Measurements from ENCODE around the gene SRRD.

The SRRD gene

DNA sequence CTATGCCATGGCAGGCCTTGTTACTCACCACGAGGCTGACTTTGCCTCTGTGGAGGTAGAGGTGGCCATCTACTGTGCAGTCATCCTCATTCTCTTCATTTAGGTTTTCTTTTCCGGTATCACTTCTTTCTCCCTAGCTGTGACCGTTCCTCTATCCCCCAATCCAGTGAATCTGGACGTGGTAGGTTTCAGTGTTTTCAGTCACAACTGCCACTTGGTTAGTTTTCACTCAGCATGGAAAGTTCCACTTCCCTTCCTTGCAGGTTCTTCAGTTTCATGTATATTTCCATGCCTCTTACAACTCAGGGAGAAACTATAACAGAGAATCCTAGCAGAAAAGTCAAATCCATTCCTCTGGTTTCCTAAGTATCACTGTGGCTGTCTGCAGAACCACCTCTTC is 2.0 kb upstream of the SRRD start:
- no peak overlapping the region for H3K4me3 ChIP-seq (ENCODE audit: low read depth, low read length)
- TF ChIP-seq, protein P1, sequence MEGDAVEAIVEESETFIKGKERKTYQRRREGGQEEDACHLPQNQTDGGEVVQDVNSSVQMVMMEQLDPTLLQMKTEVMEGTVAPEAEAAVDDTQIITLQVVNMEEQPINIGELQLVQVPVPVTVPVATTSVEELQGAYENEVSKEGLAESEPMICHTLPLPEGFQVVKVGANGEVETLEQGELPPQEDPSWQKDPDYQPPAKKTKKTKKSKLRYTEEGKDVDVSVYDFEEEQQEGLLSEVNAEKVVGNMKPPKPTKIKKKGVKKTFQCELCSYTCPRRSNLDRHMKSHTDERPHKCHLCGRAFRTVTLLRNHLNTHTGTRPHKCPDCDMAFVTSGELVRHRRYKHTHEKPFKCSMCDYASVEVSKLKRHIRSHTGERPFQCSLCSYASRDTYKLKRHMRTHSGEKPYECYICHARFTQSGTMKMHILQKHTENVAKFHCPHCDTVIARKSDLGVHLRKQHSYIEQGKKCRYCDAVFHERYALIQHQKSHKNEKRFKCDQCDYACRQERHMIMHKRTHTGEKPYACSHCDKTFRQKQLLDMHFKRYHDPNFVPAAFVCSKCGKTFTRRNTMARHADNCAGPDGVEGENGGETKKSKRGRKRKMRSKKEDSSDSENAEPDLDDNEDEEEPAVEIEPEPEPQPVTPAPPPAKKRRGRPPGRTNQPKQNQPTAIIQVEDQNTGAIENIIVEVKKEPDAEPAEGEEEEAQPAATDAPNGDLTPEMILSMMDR (IDR thresholded peaks at IDR 0.05; ENCODE audit: low read depth, low read length), result no peak
- in situ Hi-C loops (cut with HindIII; ENCODE audit: low sequenced_read_pairs), result no loop called here
- no peak for DNase-seq (ENCODE audit: low read depth, low spot score)

DNA sequence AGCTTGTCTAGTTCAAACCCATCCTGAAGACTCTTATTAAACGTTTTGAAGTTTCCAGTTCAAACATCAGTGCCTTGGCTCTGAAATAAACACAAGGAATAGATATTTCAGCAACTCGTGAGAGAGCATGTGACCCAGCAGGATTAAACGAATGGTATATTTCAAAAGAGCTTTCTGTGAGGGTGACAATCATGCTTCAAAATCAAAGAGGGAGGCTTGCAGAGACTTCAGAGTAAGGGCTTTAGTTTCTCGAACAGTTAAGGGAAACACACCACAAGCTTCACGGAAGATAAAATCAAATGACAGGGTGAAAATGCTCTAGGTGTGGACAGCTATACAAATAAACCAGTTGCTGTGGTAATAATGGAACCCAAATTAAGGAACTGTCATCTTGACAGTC is 1.5 kb upstream of the SRRD start:
- in situ Hi-C loops (cut with HindIII; ENCODE audit: low sequenced_read_pairs), result no loop called here
- TF ChIP-seq, protein P1 (IDR thresholded peaks at IDR 0.05; ENCODE audit: low read depth, low read length), result no peak
- no peak overlapping the region for H3K4me3 ChIP-seq (ENCODE audit: low read depth, low read length)
- DNase-seq (ENCODE audit: low read depth, low spot score), result no peak

DNA sequence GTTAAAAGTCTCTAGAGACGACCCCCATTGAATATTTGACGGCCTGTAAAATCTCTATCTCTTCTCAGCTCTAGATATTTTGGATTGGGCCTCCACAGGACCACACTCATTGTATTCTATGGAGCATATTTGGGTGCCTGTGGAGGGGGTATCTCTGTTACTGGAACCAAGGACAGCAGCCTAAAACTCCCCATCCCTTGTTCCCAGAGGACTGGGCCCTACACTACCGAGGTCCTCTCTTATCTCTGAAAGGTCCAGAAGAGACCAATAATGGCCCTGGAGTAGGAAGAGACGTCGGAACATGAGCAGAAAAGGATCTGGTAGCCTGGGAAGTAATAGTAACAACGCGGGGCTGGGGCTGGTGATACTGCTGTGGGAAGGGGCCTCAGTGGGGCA is 636 bp upstream of the SRRD start:
- no peak for DNase-seq (ENCODE audit: low read depth, low spot score)
- TF ChIP-seq, protein P1 (IDR thresholded peaks at IDR 0.05; ENCODE audit: low read depth, low read length), result no peak
- H3K4me3 ChIP-seq (ENCODE audit: low read depth, low read length), result peak overlapping the region; percentile 93
- in situ Hi-C loops (cut with HindIII; ENCODE audit: low sequenced_read_pairs), result no loop called here

DNA sequence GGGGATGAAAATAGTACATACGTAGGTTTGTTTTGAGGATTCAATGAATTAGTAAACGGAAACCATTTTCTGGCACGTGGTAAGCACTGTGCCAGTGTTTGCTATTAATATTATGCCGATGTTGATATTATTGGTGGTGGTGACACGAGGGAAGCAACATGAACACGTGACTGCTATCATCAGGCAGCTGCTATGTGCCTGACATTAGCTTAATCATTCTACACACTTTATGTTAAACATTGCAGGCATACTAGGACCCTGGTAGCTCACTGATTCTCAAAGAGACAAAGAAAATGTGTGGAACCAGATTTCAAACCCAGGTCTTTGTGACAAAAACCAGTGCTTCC is 656 bp downstream of the SRRD start:
- TF ChIP-seq, protein P1 (IDR thresholded peaks at IDR 0.05; ENCODE audit: low read depth, low read length), result no peak
- no peak for DNase-seq (ENCODE audit: low read depth, low spot score)
- in situ Hi-C loops (cut with HindIII; ENCODE audit: low sequenced_read_pairs), result no loop called here
- peak overlapping the region; percentile 88 for H3K4me3 ChIP-seq (ENCODE audit: low read depth, low read length)

DNA sequence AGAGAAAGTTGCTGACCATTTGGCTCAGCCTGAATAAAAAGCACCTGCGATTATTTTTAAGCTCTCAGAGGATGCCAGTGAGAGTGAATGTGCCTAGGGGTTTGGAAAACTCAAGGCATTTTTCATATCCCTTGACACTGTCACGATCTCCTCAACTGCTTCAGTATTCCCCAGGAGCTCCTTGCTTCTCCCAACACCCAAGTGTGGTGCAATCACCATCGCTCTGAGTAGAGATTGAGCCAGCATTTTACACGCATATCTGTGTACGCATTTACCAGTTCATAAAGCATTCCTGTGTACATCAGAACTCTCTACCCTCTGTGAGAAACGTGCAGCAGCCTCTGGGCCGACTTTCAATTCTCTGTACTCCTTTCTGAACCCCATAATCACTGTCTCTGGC is 1.3 kb downstream of the SRRD start:
- TF ChIP-seq, protein P1 (IDR thresholded peaks at IDR 0.05; ENCODE audit: low read depth, low read length), result no peak
- no peak overlapping the region for H3K4me3 ChIP-seq (ENCODE audit: low read depth, low read length)
- DNase-seq (ENCODE audit: low read depth, low spot score), result no peak
- in situ Hi-C loops (cut with HindIII; ENCODE audit: low sequenced_read_pairs), result no loop called here

DNA sequence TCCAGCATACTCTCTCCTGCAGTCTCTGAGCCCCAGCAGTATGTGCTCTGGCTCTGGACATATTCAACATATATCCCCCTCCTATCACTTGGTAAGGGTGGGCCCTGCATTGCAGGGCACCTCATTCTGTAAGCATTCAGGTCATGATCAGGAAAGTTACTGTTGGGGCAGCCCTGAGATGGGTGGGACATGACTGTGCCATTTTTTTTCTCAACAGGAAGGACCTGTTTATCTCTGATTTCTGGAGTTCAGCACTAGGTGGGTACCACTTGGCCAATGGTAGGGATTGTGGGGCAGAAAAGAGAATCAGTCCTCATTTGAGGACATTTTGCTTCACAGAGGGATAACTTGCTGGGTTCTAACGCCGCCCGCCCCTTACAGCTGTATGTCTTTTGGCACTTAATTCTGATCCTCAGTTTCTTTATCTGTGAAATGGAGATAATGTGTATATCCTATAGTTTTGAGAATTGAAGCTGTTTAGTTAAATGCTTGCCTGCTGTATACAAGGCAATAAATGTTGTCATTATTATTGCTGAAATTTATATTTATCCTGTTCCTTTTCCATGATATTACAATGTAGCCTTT is 2.2 kb downstream of the SRRD start:
- in situ Hi-C loops (cut with HindIII; ENCODE audit: low sequenced_read_pairs), result no loop called here
- H3K4me3 ChIP-seq (ENCODE audit: low read depth, low read length), result no peak overlapping the region
- TF ChIP-seq, protein P1 (IDR thresholded peaks at IDR 0.05; ENCODE audit: low read depth, low read length), result no peak
- no peak for DNase-seq (ENCODE audit: low read depth, low spot score)

DNA sequence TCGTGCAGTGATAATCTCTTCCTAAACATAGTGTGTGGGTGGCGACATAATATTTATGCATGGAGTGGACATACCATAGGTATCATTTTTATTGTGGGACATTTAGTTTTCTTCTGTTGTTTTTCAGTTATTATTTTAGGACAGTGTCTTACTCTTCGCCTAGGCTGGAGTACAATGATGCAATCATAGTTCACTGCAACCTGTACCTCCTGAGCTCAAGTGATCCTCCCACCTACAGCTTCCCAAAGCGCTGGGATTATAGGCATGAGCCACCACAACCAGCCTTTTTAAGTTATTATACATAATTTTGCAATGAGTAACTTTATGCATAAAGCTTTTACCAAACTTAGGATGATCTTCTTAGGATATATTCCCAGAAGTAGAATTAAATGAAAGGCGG is 2.7 kb downstream of the SRRD start:
- in situ Hi-C loops (cut with HindIII; ENCODE audit: low sequenced_read_pairs), result no loop called here
- no peak for DNase-seq (ENCODE audit: low read depth, low spot score)
- H3K4me3 ChIP-seq (ENCODE audit: low read depth, low read length), result no peak overlapping the region
- TF ChIP-seq, protein P1 (IDR thresholded peaks at IDR 0.05; ENCODE audit: low read depth, low read length), result no peak

All from astrocyte of the spinal cord (primary cell).